Lung (tissue), 12 donors: ENCODE measurements around the gene BABAM2. TPM values are rescaled to one million over a fixed set of nuclear protein-coding genes. Genes with fewer than 3 reads are reported as not detected.

Experiments used
- ATAC-seq: fragments of 200-7000 bp; cut with Tn5 transposase; one replicate; pipeline ENCODE4 v1.9.1; 2020; ENCODE audit warnings: moderate number of reproducible peaks; ENCODE audit not compliant: insufficient read depth, low FRiP score
- DNase-seq, 3 donors: peaks; one replicate each; pipeline ENCODE4 v3.0.0-alpha.2; 2013 to 2017
- H3K27ac ChIP-seq, 2 donors: one replicate each; pipeline ENCODE4 v1.5.1; 2013; ENCODE audit warnings: mild to moderate bottlenecking in 2 of 2, moderate library complexity in 2 of 2, control low read depth in 1 of 2, inconsistent platforms in 1 of 2, low read depth in 1 of 2, low read length in 1 of 2
- H3K27me3 ChIP-seq, 3 donors: one replicate each; pipeline ENCODE4 v1.5.1; 2013; ENCODE audit warnings: low read length in 2 of 3; ENCODE audit not compliant: control insufficient read depth in 3 of 3, insufficient read depth in 3 of 3
- H3K36me3 ChIP-seq, 4 donors: one replicate each; pipeline ENCODE4 v1.5.1; 2013; ENCODE audit warnings: low read length in 4 of 4, mild to moderate bottlenecking in 1 of 4, moderate library complexity in 1 of 4; ENCODE audit not compliant: control insufficient read depth in 4 of 4, insufficient read depth in 4 of 4
- H3K4me1 ChIP-seq, 5 donors: one replicate each; pipeline ENCODE4 v1.5.1; 2013; ENCODE audit warnings: low read length in 5 of 5, mild to moderate bottlenecking in 2 of 5, moderate library complexity in 1 of 5; ENCODE audit not compliant: control insufficient read depth in 5 of 5, insufficient read depth in 5 of 5
- H3K4me3 ChIP-seq: one replicate; pipeline ENCODE4 v1.5.1; 2013; ENCODE audit warnings: mild to moderate bottlenecking, control low read depth, moderate library complexity
- H3K9ac ChIP-seq, 2 donors: one replicate each; pipeline ENCODE4 v1.5.1; 2013; ENCODE audit warnings: low read length in 2 of 2, control low read depth in 1 of 2; ENCODE audit not compliant: insufficient read depth in 1 of 2
- H3K9me3 ChIP-seq, 4 donors: one replicate each; pipeline ENCODE4 v1.5.1; 2013; ENCODE audit warnings: low read length in 3 of 4, mild to moderate bottlenecking in 1 of 4, moderate library complexity in 1 of 4; ENCODE audit not compliant: control insufficient read depth in 4 of 4, insufficient read depth in 3 of 4
- CTCF ChIP-seq: IDR thresholded peaks from 2 replicates; pipeline ENCODE4 v1.5.1; 2012; ENCODE audit warnings: mild to moderate bottlenecking; ENCODE audit errors: control extremely low read depth, extremely low read depth
- WGBS, 2 donors: extraction: QIAGEN DNeasy Blood & Tissue Kit; methylation state at CpG; one replicate each; pipeline ENCODE4 v1.1.7; 2013; 5-methylcytosine and 5-hydroxymethylcytosine counted together
- polyA plus RNA-seq, 2 donors: library from polyadenylated mRNA; stranded (reverse); fragments of 200-250 nt; gene quantifications; one replicate each; pipeline ENCODE4 v1.2.1, GENCODE V29; 2013
- total RNA-seq, 2 donors: library from RNA; depleted of rRNA in 1 of 2; stranded (reverse); fragments of >200 nt in 1 of 2; gene quantifications; one replicate each; pipeline ENCODE4 v1.2.1, GENCODE V29; 2014 to 2021
- donor health status: control.
- donor health status: control.
- donor health status: Bipolar disorder and iron deficiency.
- donor health status: healthy.
- donor health status: DM: yes; HTN: yes; CAD: no.

Gene BABAM2
- total and polyA plus RNA-seq, 4 donors: 19.0 to 43.3 (median 33.7) TPM

DNA sequence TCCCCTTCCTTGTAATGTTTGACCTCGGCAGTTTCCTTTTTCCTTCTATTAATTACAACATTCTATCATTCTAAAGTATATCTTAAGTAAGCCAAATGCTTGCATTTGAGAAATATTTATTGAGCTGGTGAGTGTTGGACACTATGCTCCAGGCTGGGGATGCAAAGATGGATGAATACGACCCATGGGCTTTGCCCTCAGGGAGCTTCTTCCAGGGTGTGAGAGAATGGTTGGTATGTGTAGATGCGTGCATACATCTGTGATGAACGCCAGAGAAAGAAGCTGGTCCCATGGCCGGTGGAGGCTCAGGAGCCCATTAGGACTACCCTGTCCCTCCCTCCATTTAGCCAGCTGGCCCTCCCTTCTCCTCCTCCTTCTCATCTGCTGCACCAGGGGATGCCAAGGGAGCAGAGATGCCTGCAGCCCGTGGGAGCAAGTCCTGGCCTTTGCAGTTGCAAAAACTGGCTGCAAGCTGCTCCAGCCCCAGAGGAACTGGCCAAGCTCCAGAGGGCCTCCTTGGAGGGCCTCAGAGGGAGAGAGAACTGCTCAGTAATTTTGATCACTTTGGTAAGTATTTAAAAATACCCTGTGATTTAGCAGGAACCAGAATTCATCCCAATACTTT, 436.5 kb downstream of the BABAM2 start:
- peaks cover 0 to 38% (median 9%) of the 10 kb centered on the region in 5 donors for H3K4me1 ChIP-seq
- no peaks in the 10 kb centered on the region for H3K27me3 ChIP-seq
- no peak for TF ChIP-seq CTCF
- no peak overlapping the region for H3K9ac ChIP-seq
- no peak overlapping the region for H3K4me3 ChIP-seq
- H3K9me3 ChIP-seq: no peaks in the 10 kb centered on the region
- DNase-seq (peak; percentile 82 to 90 (median 87)), ATAC-seq (no peak)
- no peaks in the 10 kb centered on the region for H3K36me3 ChIP-seq
- 75 to 77% methylated on average over 6 of the region's 6 CpGs for WGBS, 2 donors
- H3K27ac ChIP-seq: peak overlapping the region in 1 of 2 donors; percentile 4

DNA sequence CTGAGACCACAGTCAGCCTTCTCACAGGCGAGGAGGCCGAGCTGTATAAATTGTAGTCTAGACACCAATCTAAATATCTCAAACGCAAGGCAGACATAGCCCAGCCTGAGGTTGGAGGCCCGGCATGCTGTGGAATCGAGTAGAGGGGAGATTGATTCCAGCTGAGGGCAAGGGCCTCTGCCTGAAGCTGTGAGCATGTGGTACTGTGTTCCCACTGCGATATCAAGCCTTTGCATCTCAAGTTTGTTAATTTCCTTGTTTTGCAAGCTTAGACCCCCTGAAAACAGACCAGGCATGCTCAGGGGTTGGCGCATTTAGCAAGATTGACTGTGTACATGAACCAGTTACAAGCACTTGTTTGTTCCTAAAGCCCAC, 437.0 kb downstream of the BABAM2 start:
- Histone ChIP-seq H3K27ac (no peak overlapping the region), H3K9ac (peak overlapping the region in 1 of 2 donors; percentile 49), H3K4me3 (no peak overlapping the region), H3K36me3 (no peaks in the 10 kb centered on the region), H3K4me1 (peaks cover 0 to 38% (median 9%) of the 10 kb centered on the region in 5 donors), H3K9me3 (no peaks in the 10 kb centered on the region), H3K27me3 (no peaks in the 10 kb centered on the region)
- no peak for TF ChIP-seq CTCF
- peak in 2 of 3 donors; percentile 47 to 63 for DNase-seq
- WGBS, 2 donors: 87 to 90% methylated on average over 7 of the region's 7 CpGs
- ATAC-seq: no peak

GRCh38 chr2:28327956-28328922, 437.7 kb downstream of the BABAM2 start:
- Histone ChIP-seq H3K27ac (no peak overlapping the region), H3K9ac (no peak overlapping the region), H3K36me3 (no peaks in the 10 kb centered on the region), H3K4me1 (peaks cover 0 to 39% (median 11%) of the 10 kb centered on the region in 5 donors), H3K9me3 (peaks cover 0 to 2% (median 0%) of the 10 kb centered on the region in 4 donors), H3K4me3 (no peak overlapping the region), H3K27me3 (no peaks in the 10 kb centered on the region)
- DNase-seq (peak in 1 of 3 donors; percentile 44), ATAC-seq (no peak)
- TF ChIP-seq CTCF: no peak
- WGBS, 2 donors: 83 to 84% methylated on average over 14 of the region's 14 CpGs
